Bronchial epithelial cell (primary cell): ENCODE measurements around the gene FNDC3B. TPM values are rescaled to one million over a fixed set of nuclear protein-coding genes. Genes with fewer than 3 reads are reported as not detected.

Experiments
- DNase-seq: peaks from one replicate; pipeline ENCODE4 v3.0.0-alpha.2; 2010; ENCODE audit warnings: low read depth
- FAIRE-seq: peaks from 2 replicates; lab custom pipeline; 2011; peaks lifted over from hg19 to GRCh38; lab: Jason Lieb, UNC
- H3K27me3 ChIP-seq: 2 replicates; pipeline ENCODE4 v1.5.1; 2011; ENCODE audit warnings: low read length; ENCODE audit not compliant: control insufficient read depth, insufficient read depth
- H3K36me3 ChIP-seq: 2 replicates; pipeline ENCODE4 v1.5.1; 2011; ENCODE audit warnings: low read length; ENCODE audit not compliant: control insufficient read depth, insufficient read depth
- H3K4me3 ChIP-seq: 2 replicates; pipeline ENCODE4 v1.5.1; 2011; ENCODE audit warnings: mild to moderate bottlenecking, low read depth, low read length, control low read depth
- total RNA-seq: library from RNA; depleted of rRNA; stranded (reverse); fragments of >200 nt; gene quantifications from 2 replicates; pipeline ENCODE4 v1.2.1, GENCODE V29; 2014
- TF ChIP-seq, protein P1 (sequence below): IDR thresholded peaks from 2 replicates; pipeline ENCODE4 v1.5.1; 2011; ENCODE audit warnings: mild to moderate bottlenecking, moderate library complexity, low read length, control low read depth, inconsistent platforms; ENCODE audit not compliant: insufficient read depth, severe bottlenecking

Gene FNDC3B
- total RNA-seq, 1 donor from 2014 or later: 39.2 TPM

DNA sequence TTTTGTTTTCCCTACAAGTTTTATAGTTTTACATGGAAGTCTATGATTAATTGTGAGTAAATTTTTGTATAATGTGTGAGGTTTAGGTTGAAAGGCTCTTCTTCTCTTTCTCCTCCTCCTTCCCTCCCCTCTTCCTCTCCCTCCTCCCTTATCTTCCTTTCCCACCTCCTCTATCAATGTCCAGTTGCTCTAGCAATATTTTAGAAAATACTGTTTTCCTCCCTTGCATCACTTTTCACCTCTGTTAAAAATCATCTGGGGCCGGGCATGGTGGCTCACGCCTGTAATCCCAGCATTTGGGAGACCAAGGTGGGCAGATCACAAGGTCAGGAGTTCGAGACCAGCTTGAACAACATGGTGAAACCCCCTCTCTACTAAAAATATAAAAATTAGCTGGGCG lies 119.4 kb downstream of the FNDC3B start:
- DNase-seq (no peak), FAIRE-seq (no peak)
- TF ChIP-seq, protein P1, sequence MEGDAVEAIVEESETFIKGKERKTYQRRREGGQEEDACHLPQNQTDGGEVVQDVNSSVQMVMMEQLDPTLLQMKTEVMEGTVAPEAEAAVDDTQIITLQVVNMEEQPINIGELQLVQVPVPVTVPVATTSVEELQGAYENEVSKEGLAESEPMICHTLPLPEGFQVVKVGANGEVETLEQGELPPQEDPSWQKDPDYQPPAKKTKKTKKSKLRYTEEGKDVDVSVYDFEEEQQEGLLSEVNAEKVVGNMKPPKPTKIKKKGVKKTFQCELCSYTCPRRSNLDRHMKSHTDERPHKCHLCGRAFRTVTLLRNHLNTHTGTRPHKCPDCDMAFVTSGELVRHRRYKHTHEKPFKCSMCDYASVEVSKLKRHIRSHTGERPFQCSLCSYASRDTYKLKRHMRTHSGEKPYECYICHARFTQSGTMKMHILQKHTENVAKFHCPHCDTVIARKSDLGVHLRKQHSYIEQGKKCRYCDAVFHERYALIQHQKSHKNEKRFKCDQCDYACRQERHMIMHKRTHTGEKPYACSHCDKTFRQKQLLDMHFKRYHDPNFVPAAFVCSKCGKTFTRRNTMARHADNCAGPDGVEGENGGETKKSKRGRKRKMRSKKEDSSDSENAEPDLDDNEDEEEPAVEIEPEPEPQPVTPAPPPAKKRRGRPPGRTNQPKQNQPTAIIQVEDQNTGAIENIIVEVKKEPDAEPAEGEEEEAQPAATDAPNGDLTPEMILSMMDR: no peak
- Histone ChIP-seq H3K36me3 (peaks cover 1% of the 10 kb centered on the region), H3K27me3 (no peaks in the 10 kb centered on the region), H3K4me3 (no peak overlapping the region)

DNA sequence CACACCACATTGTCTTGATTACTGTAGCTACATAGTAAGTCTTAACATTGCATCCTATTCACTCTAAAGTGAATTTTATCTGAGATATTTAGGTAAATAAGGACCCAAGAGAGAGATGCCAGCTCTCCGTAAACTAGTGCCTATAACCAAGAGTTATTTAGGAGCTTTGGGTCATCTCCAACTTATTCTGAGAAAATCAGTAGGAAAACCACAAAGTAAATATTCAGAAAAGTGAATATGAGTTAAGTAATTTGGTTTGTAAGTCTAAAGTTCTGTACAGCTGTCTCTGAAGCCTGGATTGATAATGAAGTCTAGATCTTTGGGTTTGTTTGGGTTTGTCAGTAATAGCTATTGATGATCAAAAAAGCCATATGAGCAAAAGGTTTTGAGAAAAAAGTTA lies 120.0 kb downstream of the FNDC3B start:
- Histone ChIP-seq H3K36me3 (peaks cover 1% of the 10 kb centered on the region), H3K27me3 (no peaks in the 10 kb centered on the region), H3K4me3 (no peak overlapping the region)
- DNase-seq (no peak), FAIRE-seq (no peak)
- TF ChIP-seq, protein P1: no peak

DNA sequence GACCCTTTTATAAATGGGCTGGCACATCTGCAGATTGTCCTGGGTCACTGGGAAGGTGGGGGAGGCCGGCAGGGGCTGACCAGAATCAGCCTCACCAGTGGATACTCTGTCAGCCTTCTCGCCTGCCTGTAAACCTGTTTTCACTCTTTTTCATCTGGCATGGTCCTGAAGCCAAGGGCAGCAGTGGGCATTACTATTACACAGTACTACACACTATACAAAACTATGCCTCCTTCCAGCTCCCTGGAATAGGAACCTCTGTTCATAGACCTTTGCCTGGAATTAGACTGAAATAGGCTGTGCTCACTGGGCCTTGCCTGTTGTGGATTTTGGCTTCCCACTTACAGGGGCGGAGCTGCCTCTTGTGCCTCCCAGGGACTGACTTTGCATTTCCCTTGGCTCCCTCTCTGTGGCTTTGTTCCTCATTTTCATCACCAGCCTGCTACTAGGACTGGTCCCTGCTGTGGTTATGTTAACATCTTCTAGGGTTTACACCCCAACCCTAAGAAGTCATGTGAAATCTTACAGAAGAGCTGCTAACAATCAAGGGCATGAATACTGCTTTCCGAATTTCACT lies 120.7 kb downstream of the FNDC3B start:
- no peak for DNase-seq
- Histone ChIP-seq H3K27me3 (no peaks in the 10 kb centered on the region), H3K4me3 (no peak overlapping the region), H3K36me3 (peaks cover 1% of the 10 kb centered on the region)
- no peak for FAIRE-seq
- TF ChIP-seq, protein P1: no peak

DNA sequence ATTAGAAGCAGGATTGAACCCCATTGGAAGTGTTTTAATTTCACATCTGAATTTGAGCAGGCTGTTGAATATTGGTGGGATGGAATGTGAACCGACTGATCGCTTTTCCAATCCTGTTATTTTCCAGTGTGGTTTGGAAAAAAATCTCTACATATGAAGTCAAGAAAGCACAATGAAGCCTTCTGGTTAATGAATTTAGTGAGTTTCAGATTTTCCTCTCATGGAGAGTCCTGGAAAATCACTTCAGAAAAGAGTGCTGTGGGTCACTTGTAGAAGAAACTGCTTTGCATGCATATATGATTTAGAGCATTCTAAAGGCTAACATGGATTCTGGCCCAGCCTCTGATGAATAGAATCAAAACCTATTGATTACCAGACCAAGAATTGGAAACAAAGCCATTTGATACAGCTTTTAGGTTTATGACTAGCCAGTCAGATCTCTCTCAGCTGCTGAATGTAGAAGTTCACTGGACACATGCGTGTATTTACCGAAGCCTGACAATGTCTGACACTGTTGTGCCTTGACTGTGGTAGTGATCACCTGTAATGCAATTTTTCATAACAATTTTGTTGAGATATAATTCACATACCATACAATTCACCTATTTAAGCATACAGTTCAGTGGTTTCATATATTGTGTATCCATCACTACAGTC lies 121.9 kb downstream of the FNDC3B start:
- TF ChIP-seq, protein P1: no peak
- Histone ChIP-seq H3K4me3 (no peak overlapping the region), H3K27me3 (no peaks in the 10 kb centered on the region), H3K36me3 (peaks cover 1% of the 10 kb centered on the region)
- DNase-seq (no peak), FAIRE-seq (no peak)

DNA sequence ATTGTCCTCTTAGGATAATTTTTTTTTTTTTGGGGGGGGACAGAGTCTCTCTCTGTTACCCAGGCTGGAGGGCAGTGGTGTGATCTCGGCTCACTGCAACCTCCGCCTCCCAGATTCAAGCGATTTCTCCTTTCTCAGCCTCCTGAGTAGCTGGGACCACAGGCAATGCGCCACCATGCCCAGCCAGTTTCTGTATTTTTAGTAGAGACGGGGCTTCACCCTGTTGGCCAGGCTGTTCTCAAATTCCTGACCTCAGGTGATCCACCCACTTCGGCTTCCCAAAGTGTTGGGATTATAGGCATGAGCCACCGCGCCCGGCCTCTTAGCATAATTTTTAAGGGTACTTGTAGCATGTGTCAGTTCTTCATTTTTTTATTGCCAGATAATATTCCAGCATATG lies 122.6 kb downstream of the FNDC3B start:
- H3K4me3 ChIP-seq: no peak overlapping the region

More for the DNA sequence above, 122.6 kb downstream of the FNDC3B start:
- Histone ChIP-seq H3K27me3 (no peaks in the 10 kb centered on the region), H3K36me3 (peaks cover 1% of the 10 kb centered on the region)
- DNase-seq (no peak), FAIRE-seq (no peak)
- TF ChIP-seq, protein P1: no peak
